ENCODE results near the gene ARMH4. TPM values are rescaled to one million over a fixed set of nuclear protein-coding genes. Genes with fewer than 3 reads are reported as not detected.

ARMH4 gene
- total and polyA plus RNA-seq, 7 donors = 0.17 to 3.2 (median 0.74) TPM

GRCh38 chr14:58071341-58071740 lies 80.7 kb downstream of the ARMH4 start:
- no peaks in the 10 kb centered on the region for H3K4me1 ChIP-seq
- intact Hi-C loops (cut with DNase I) = loop anchor here in 1 of 2 donors (5.0 kb wide), 1 partner anchor 584 kb away; no protein-coding TSS in a partner anchor
- TF ChIP-seq CTCF (IDR thresholded peaks at IDR 0.05) = no peak
- ATAC-seq = no peak
- WGBS, 3 donors = 73 to 83% (median 76%) methylated on average over 1 of the region's 1 CpG
- no peaks in the 10 kb centered on the region for H3K36me3 ChIP-seq (ENCODE audit: insufficient read depth in 1 of 2, low read depth in 1 of 2)
- no peak for DNase-seq
- no peak overlapping the region for H3K4me3 ChIP-seq
- no peaks in the 10 kb centered on the region for H3K9me3 ChIP-seq
- H3K27me3 ChIP-seq (ENCODE audit: insufficient read depth in 3 of 3, low read length in 2 of 3) = no peaks in the 10 kb centered on the region
- no peak overlapping the region for H3K27ac ChIP-seq

- no peak for TF ChIP-seq CTCF (IDR thresholded peaks at IDR 0.05)
- H3K4me1 ChIP-seq = no peaks in the 10 kb centered on the region
- H3K27me3 ChIP-seq (ENCODE audit: insufficient read depth in 3 of 3, low read length in 2 of 3) = no peaks in the 10 kb centered on the region
- intact Hi-C loops (cut with DNase I) = no loop called here
- DNase-seq (no peak), ATAC-seq (no peak)
- 91 to 96% (median 93%) methylated on average over 1 of the region's 1 CpG for WGBS, 3 donors
- no peak overlapping the region for H3K4me3 ChIP-seq
- no peaks in the 10 kb centered on the region for H3K36me3 ChIP-seq (ENCODE audit: insufficient read depth in 1 of 2, low read depth in 1 of 2)
- no peaks in the 10 kb centered on the region for H3K9me3 ChIP-seq
- no peak overlapping the region for H3K27ac ChIP-seq
Measured at GRCh38 chr14:58068306-58068705, 83.7 kb downstream of the ARMH4 start.

GRCh38 chr14:58066115-58066514 lies 85.9 kb downstream of the ARMH4 start:
- ATAC-seq (no peak), DNase-seq (no peak)
- Histone ChIP-seq H3K27me3 (ENCODE audit: insufficient read depth in 3 of 3, low read length in 2 of 3) (no peaks in the 10 kb centered on the region), H3K36me3 (ENCODE audit: insufficient read depth in 1 of 2, low read depth in 1 of 2) (no peaks in the 10 kb centered on the region), H3K27ac (no peak overlapping the region), H3K4me3 (no peak overlapping the region), H3K4me1 (no peaks in the 10 kb centered on the region), H3K9me3 (no peaks in the 10 kb centered on the region)
- intact Hi-C loops (cut with DNase I) = no loop called here
- no peak for TF ChIP-seq CTCF (IDR thresholded peaks at IDR 0.05)

GRCh38 chr14:58061581-58061980 lies 90.4 kb downstream of the ARMH4 start:
- no peaks in the 10 kb centered on the region for H3K36me3 ChIP-seq (ENCODE audit: insufficient read depth in 1 of 2, low read depth in 1 of 2)
- no peak for TF ChIP-seq CTCF (IDR thresholded peaks at IDR 0.05)
- H3K4me3 ChIP-seq = no peak overlapping the region
- DNase-seq (no peak), ATAC-seq (no peak)
- no peaks in the 10 kb centered on the region for H3K9me3 ChIP-seq
- no peak overlapping the region for H3K27ac ChIP-seq
- H3K27me3 ChIP-seq (ENCODE audit: insufficient read depth in 3 of 3, low read length in 2 of 3) = no peaks in the 10 kb centered on the region
- H3K4me1 ChIP-seq = no peaks in the 10 kb centered on the region
- intact Hi-C loops (cut with DNase I) = no loop called here
- 70 to 80% (median 74%) methylated on average over 4 of the region's 4 CpGs for WGBS, 3 donors

- no peak for ATAC-seq
- H3K36me3 ChIP-seq (ENCODE audit: insufficient read depth in 1 of 2, low read depth in 1 of 2) = no peaks in the 10 kb centered on the region
- intact Hi-C loops (cut with DNase I) = no loop called here
- no peak for TF ChIP-seq CTCF (IDR thresholded peaks at IDR 0.05)
- H3K27ac ChIP-seq = no peak overlapping the region
- no peak overlapping the region for H3K4me3 ChIP-seq
- no peaks in the 10 kb centered on the region for H3K9me3 ChIP-seq
- WGBS, 3 donors = 73 to 76% (median 74%) methylated on average over 4 of the region's 4 CpGs
- no peak for DNase-seq
- no peaks in the 10 kb centered on the region for H3K27me3 ChIP-seq (ENCODE audit: insufficient read depth in 3 of 3, low read length in 2 of 3)
- H3K4me1 ChIP-seq = no peaks in the 10 kb centered on the region
Measured at GRCh38 chr14:58060898-58061297, 91.1 kb downstream of the ARMH4 start.

Measured in psoas muscle (tissue), 8 donors.